ENCODE data around the gene HLTF. TPM values are rescaled to one million over a fixed set of nuclear protein-coding genes. Genes with fewer than 3 reads are reported as not detected.

Gene HLTF
- total RNA-seq, 2 experiments from 2014 or later: 3.3 to 3.6 TPM

- ChIA-PET CTCF (no interaction called here), POLR2A (no interaction called here)
- H3K27me3 Mint-ChIP-seq: no peaks in the 10 kb centered on the region
- no peaks in the 10 kb centered on the region for H3K9me3 Mint-ChIP-seq
- Histone ChIP-seq H3K36me3 (ENCODE audit: insufficient read depth, low read length) (no peaks in the 10 kb centered on the region), H3K27me3 (ENCODE audit: control insufficient read depth in 1 of 2, insufficient read depth in 2 of 2, low read length in 2 of 2) (no peaks in the 10 kb centered on the region), H3K27ac (ENCODE audit: low read depth in 1 of 2, low read length in 2 of 2) (no peak overlapping the region), H3K4me3 (ENCODE audit: low read length) (no peak overlapping the region), H3K9me3 (ENCODE audit: control insufficient read depth in 1 of 2, insufficient read depth in 1 of 2, low read length in 2 of 2) (no peaks in the 10 kb centered on the region), H3K4me1 (ENCODE audit: insufficient read depth, low read length) (peaks cover 15% of the 10 kb centered on the region)
- peaks cover 9% of the 10 kb centered on the region for H3K36me3 Mint-ChIP-seq (ENCODE audit: low read depth)
- no peak for TF ChIP-seq CTCF (IDR thresholded peaks at IDR 0.05)
- H3K27ac Mint-ChIP-seq: no peak overlapping the region
- ATAC-seq (ENCODE audit: poor library complexity): no peak
- intact Hi-C loops (cut with DNase I, micrococcal nuclease): loop anchor here in 1 of 2 experiments (5.0 kb wide), 1 partner anchor 97 kb away; the partner anchor contains the start of gene GYG1
- DNase-seq: no peak
- H3K4me1 Mint-ChIP-seq (ENCODE audit: low read depth): peaks cover 24% of the 10 kb centered on the region
- no peak overlapping the region for H3K4me3 Mint-ChIP-seq
Observed at GRCh38 chr3:149089395-149089794, 3.1 kb upstream of the HLTF start.

GRCh38 chr3:149087208-149087607, 875 bp upstream of the HLTF start:
- POLR2A ChIA-PET: interaction anchor here (0.6 to 1.3 kb wide), 5 partner anchors 10 to 43 kb away, joined by 3 to 4 read pairs (median 3); partner anchors contain the start of gene HPS3
- ATAC-seq (ENCODE audit: poor library complexity): no peak
- peaks cover 30% of the 10 kb centered on the region for H3K4me1 Mint-ChIP-seq (ENCODE audit: low read depth)

GRCh38 chr3:149085828-149086231, 503 bp downstream of the HLTF start:
- Mint-ChIP-seq H3K4me3 (peak overlapping the region; percentile 97), H3K36me3 (ENCODE audit: low read depth) (peaks cover 9% of the 10 kb centered on the region), H3K27me3 (no peaks in the 10 kb centered on the region), H3K4me1 (ENCODE audit: low read depth) (peaks cover 30% of the 10 kb centered on the region), H3K27ac (peak overlapping the region; percentile 84), H3K9me3 (no peaks in the 10 kb centered on the region)
- Histone ChIP-seq H3K36me3 (ENCODE audit: insufficient read depth, low read length) (no peaks in the 10 kb centered on the region), H3K9me3 (ENCODE audit: control insufficient read depth in 1 of 2, insufficient read depth in 1 of 2, low read length in 2 of 2) (no peaks in the 10 kb centered on the region), H3K27me3 (ENCODE audit: control insufficient read depth in 1 of 2, insufficient read depth in 2 of 2, low read length in 2 of 2) (no peaks in the 10 kb centered on the region), H3K4me1 (ENCODE audit: insufficient read depth, low read length) (peaks cover 15% of the 10 kb centered on the region), H3K4me3 (ENCODE audit: low read length) (peak overlapping the region; percentile 82), H3K27ac (ENCODE audit: low read depth in 1 of 2, low read length in 2 of 2) (peak overlapping the region in 1 of 2 donors; percentile 46)
- intact Hi-C loops (cut with DNase I, micrococcal nuclease): loop anchor here in 1 of 2 experiments (2.0 to 5.0 kb wide), 2 partner anchors 43 to 94 kb away; partner anchors contain the start of genes GYG1 and HPS3
- no peak for TF ChIP-seq CTCF (IDR thresholded peaks at IDR 0.05)
- POLR2A ChIA-PET: interaction anchor here (1.0 kb wide), 1 partner anchor 94 kb away, joined by 6 read pairs; the partner anchor contains the start of gene GYG1
- CTCF ChIA-PET: no interaction called here
- peak; percentile 40 for ATAC-seq (ENCODE audit: poor library complexity)
- DNase-seq: peak in 6 of 14 experiments; percentile 6 to 53 (median 18)

More at GRCh38 chr3:149087208-149087607, 875 bp upstream of the HLTF start:
- peak in 1 of 14 experiments; percentile 30 for DNase-seq
- H3K4me3 ChIP-seq (ENCODE audit: low read length): no peak overlapping the region
- no peak for TF ChIP-seq CTCF (IDR thresholded peaks at IDR 0.05)
- CTCF ChIA-PET: interaction anchor here (0.9 kb wide), 1 partner anchor 186 kb away, joined by 3 read pairs; no protein-coding TSS in a partner anchor
- H3K27me3 ChIP-seq (ENCODE audit: control insufficient read depth in 1 of 2, insufficient read depth in 2 of 2, low read length in 2 of 2): no peaks in the 10 kb centered on the region
- no peaks in the 10 kb centered on the region for H3K36me3 ChIP-seq (ENCODE audit: insufficient read depth, low read length)
- H3K4me1 ChIP-seq (ENCODE audit: insufficient read depth, low read length): peaks cover 15% of the 10 kb centered on the region
- H3K27ac ChIP-seq (ENCODE audit: low read depth in 1 of 2, low read length in 2 of 2): no peak overlapping the region
- Mint-ChIP-seq H3K27me3 (no peaks in the 10 kb centered on the region), H3K9me3 (no peaks in the 10 kb centered on the region), H3K36me3 (ENCODE audit: low read depth) (peaks cover 9% of the 10 kb centered on the region), H3K4me3 (peak overlapping the region; percentile 97), H3K27ac (no peak overlapping the region)
- intact Hi-C loops (cut with DNase I, micrococcal nuclease): loop anchor here in 1 of 2 experiments (5.0 kb wide), 1 partner anchor 95 kb away; the partner anchor contains the start of gene GYG1
- no peaks in the 10 kb centered on the region for H3K9me3 ChIP-seq (ENCODE audit: control insufficient read depth in 1 of 2, insufficient read depth in 1 of 2, low read length in 2 of 2)

Measured in CD4-positive, alpha-beta T cell (primary cell).